ENCODE results near the gene TMEM170A.

Gene TMEM170A

GRCh38 chr16:75398333-75398732 lies 66.2 kb downstream of the TMEM170A start:
- no peak for DNase-seq

DNA sequence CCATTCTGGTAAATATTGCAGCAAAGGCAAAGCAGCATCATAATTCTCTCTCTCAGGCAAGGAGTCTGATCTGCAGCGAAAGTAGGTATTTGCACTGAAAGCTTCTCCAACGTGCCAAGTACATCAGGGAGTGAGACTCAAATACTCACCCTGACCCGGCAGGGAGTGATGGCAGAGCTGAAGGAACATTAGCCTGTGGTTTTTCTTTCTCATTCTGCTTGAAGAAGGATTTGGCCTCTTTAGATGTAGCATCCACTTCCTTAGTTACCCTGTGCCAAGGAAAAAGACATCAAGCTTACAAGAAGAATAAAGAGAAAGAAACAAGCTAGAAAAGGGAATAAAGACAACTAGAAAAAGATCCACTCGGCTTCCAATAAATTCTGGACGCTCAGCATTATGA lies 69.5 kb downstream of the TMEM170A start:
- no peak for DNase-seq

All from CD4-positive, alpha-beta T cell treated with Interleukin-1 beta for 1 hour (primary cell).